Mesendoderm (in vitro differentiated cells): Measurements from ENCODE around the gene BCAP31.
"Not testable (repeated sequence)": the region's sequence is repeated elsewhere in the genome, so short reads cannot be mapped to it uniquely, and the experiment has no call there.

Experiments used
- DNase-seq: peaks from one replicate; pipeline ENCODE4 v3.0.0; 2013
- H2AK5ac ChIP-seq: 2 replicates; pipeline ENCODE4 v1.6.1; 2013; ENCODE audit warnings: low read length, inconsistent platforms
- H2BK120ac ChIP-seq: 2 replicates; pipeline ENCODE4 v1.6.1; 2013; ENCODE audit warnings: low read depth, mild to moderate bottlenecking, low read length, moderate library complexity, mixed read lengths
- H2BK15ac ChIP-seq: replicated peaks from 2 replicates; pipeline ENCODE4 v1.6.1; 2013; ENCODE audit warnings: low read depth, mild to moderate bottlenecking, moderate library complexity
- H2BK5ac ChIP-seq: 2 replicates; pipeline ENCODE4 v1.6.1; 2013; ENCODE audit warnings: low read length, inconsistent platforms
- H3K18ac ChIP-seq: 2 replicates; pipeline ENCODE4 v1.6.1; 2013; ENCODE audit warnings: mild to moderate bottlenecking, low read length, mixed read lengths
- H3K23ac ChIP-seq: one replicate; pipeline ENCODE4 v1.6.1; 2013; ENCODE audit warnings: low read length
- H3K27ac ChIP-seq: 2 replicates; pipeline ENCODE4 v1.5.1; 2013; ENCODE audit warnings: low read depth, mild to moderate bottlenecking, inconsistent platforms, low read length, moderate library complexity
- H3K27me3 ChIP-seq: 2 replicates; pipeline ENCODE4 v1.6.1; 2013; ENCODE audit warnings: low read length, control low read depth, mild to moderate bottlenecking, inconsistent platforms; ENCODE audit not compliant: insufficient read depth, poor library complexity
- H3K36me3 ChIP-seq: 2 replicates; pipeline ENCODE4 v1.6.1; 2013; ENCODE audit warnings: low read length, inconsistent platforms; ENCODE audit not compliant: control insufficient read depth, insufficient read depth
- H3K4ac ChIP-seq: one replicate; pipeline ENCODE4 v1.6.1; 2013; ENCODE audit warnings: low read depth, mild to moderate bottlenecking, low read length, moderate library complexity
- H3K4me1 ChIP-seq: 2 replicates; pipeline ENCODE4 v1.6.1; 2013; ENCODE audit warnings: low read depth, low read length, inconsistent platforms; ENCODE audit not compliant: control insufficient read depth
- H3K4me2 ChIP-seq: 2 replicates; pipeline ENCODE4 v1.6.1; 2013; ENCODE audit warnings: low read length
- H3K4me3 ChIP-seq: 2 replicates; pipeline ENCODE4 v1.5.1; 2013; ENCODE audit warnings: mild to moderate bottlenecking, low read length
- H3K56ac ChIP-seq: one replicate; pipeline ENCODE4 v1.6.1; 2013; ENCODE audit warnings: low read length
- H3K79me1 ChIP-seq: 2 replicates; pipeline ENCODE4 v1.6.1; 2013; ENCODE audit warnings: low read length, inconsistent platforms
- H3K79me2 ChIP-seq: 2 replicates; pipeline ENCODE4 v1.6.1; 2013; ENCODE audit warnings: mild to moderate bottlenecking, low read length; ENCODE audit not compliant: control insufficient read depth, insufficient read depth
- H3K9ac ChIP-seq: 2 replicates; pipeline ENCODE4 v1.6.1; 2013; ENCODE audit warnings: low read length, inconsistent platforms
- H4K5ac ChIP-seq: one replicate; pipeline ENCODE4 v1.6.1; 2013; ENCODE audit warnings: low read length
- H4K8ac ChIP-seq: one replicate; pipeline ENCODE4 v1.6.1; 2013; ENCODE audit warnings: low read depth, mild to moderate bottlenecking, control low read depth, low read length, moderate library complexity
- WGBS: extraction: QIAGEN DNeasy Blood & Tissue Kit; methylation state at CpG from one replicate; pipeline ENCODE4 v1.1.7; 2013; ENCODE audit warnings: low lambda C conversion rate, missing lambda C conversion rate; ENCODE audit not compliant: insufficient coverage; ENCODE audit errors: extremely low coverage; 5-methylcytosine and 5-hydroxymethylcytosine counted together

Gene BCAP31

DNA sequence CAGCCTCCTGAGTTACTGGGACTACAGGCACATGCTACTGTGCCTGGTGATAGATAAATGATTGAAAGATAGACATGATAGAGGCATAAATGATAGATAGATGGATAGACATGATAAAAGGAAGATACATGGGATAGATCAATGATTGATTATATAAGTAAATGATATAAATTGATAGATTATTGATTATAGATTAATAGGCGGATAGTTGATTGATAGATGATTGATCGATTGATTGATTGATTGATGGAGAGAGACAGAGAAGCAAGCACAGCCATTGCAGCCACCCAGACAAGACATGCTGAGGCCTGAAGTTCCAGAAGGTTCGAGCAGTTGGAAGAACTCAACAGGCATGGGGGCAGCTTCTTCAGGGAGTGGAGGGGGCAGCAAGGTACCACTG is 22.2 kb upstream of the BCAP31 start:
- WGBS: 100% methylated on average over 2 of the region's 3 CpGs

DNA sequence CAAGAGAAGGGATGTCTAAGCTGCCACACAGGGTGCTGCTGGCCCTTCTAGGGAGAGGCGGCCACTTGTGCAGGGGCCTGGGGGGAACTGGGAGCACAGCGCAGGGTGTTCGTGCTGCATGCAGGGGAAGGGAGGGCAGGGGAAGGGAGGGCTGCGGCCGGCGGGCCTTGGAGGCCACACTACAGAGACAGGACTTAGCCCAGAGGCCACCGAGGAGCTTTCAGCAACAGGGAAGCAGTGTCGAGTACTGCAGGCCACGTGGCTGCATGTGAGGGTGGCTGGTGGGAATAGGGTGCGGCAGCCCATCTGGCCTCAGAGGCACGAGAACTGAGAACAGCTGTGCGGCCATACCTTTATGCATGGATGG is 20.9 kb upstream of the BCAP31 start:
- H3K23ac ChIP-seq, H3K27me3 ChIP-seq, H3K27ac ChIP-seq, H3K4me2 ChIP-seq, DNase-seq, H4K5ac ChIP-seq, H3K56ac ChIP-seq, H2BK15ac ChIP-seq, H3K4ac ChIP-seq, H3K4me1 ChIP-seq, H2BK5ac ChIP-seq, H3K4me3 ChIP-seq, H3K79me2 ChIP-seq, H3K79me1 ChIP-seq, H2BK120ac ChIP-seq, H3K9ac ChIP-seq, H3K36me3 ChIP-seq, H2AK5ac ChIP-seq, H4K8ac ChIP-seq, H3K18ac ChIP-seq: not testable (repeated sequence)
- WGBS: no CpG with 5 or more reads among the region's 12 CpGs

More for the DNA sequence above, 22.2 kb upstream of the BCAP31 start:
- Histone ChIP-seq H2AK5ac (no peak overlapping the region), H3K23ac (no peak overlapping the region), H2BK5ac (no peak overlapping the region), H3K4me1 (no peaks in the 10 kb centered on the region), H3K79me2 (no peaks in the 10 kb centered on the region), H2BK120ac (no peak overlapping the region), H3K4me3 (no peak overlapping the region), H3K9ac (no peak overlapping the region), H3K4ac (no peak overlapping the region), H3K18ac (no peak overlapping the region), H3K27ac (no peak overlapping the region), H4K5ac (no peak overlapping the region), H4K8ac (no peak overlapping the region), H3K79me1 (no peaks in the 10 kb centered on the region), H3K4me2 (no peak overlapping the region), H3K56ac (no peak overlapping the region), H2BK15ac (no peak overlapping the region), H3K36me3 (no peaks in the 10 kb centered on the region), H3K27me3 (no peaks in the 10 kb centered on the region)
- no peak for DNase-seq

DNA sequence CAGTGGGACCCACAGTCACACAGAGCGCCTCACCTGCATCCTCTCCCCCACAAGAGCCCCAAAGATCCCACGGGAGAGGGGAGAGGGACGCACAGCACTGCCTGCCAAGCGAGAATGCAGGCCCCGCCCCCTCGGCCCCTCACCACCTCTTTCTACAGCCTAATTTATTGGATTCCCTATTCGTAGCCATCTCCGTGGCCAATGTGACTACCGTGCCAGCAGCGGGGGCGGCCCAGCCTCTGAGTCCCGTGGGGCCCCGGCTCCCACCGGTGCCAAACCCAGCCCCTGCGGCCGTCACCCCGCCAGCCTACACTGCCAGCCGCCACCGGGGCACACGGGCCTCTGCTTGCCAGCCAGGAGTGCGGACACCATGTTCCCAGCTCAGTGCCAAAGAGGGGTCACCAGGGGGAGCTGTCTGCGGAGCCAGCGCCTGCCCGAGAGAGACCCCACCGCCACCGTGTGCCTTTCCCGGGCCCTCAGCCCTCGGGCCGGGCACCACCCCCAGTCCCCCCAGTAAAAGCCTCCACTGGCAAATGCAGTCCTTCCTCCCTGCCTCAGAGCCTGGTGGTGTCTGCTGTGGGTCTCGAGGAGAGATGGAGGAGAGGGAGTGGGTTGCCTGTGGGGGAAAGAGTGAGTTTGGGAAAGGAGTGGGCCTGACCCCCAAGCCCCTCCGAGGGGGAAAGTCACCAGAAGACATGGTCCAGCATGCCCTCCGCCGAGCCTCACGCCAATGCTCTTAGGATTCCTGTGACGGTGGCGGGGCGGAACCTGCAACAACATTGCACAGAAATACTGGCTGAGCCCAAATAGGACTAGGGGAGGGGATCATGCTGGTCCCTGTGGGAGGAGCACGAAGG is 20.3 kb upstream of the BCAP31 start:
- peak overlapping the region; percentile 51 for H3K9ac ChIP-seq
- H3K79me1 ChIP-seq: no peaks in the 10 kb centered on the region
- H3K4me1 ChIP-seq: no peaks in the 10 kb centered on the region
- no peak overlapping the region for H3K4me2 ChIP-seq
- no peaks in the 10 kb centered on the region for H3K79me2 ChIP-seq
- H3K4ac ChIP-seq: no peak overlapping the region
- no peaks in the 10 kb centered on the region for H3K36me3 ChIP-seq
- H3K23ac ChIP-seq: no peak overlapping the region
- H2BK5ac ChIP-seq: no peak overlapping the region
- peak overlapping the region; percentile 70 for H3K56ac ChIP-seq
- no peak overlapping the region for H3K27ac ChIP-seq
- H3K18ac ChIP-seq: no peak overlapping the region
- H2BK15ac ChIP-seq: no peak overlapping the region
- peak; percentile 49 for DNase-seq
- H2AK5ac ChIP-seq: no peak overlapping the region
- no peaks in the 10 kb centered on the region for H3K27me3 ChIP-seq
- no peak overlapping the region for H4K5ac ChIP-seq
- H3K4me3 ChIP-seq: no peak overlapping the region
- H4K8ac ChIP-seq: no peak overlapping the region
- H2BK120ac ChIP-seq: no peak overlapping the region
- WGBS: no CpG with 5 or more reads among the region's 38 CpGs

DNA sequence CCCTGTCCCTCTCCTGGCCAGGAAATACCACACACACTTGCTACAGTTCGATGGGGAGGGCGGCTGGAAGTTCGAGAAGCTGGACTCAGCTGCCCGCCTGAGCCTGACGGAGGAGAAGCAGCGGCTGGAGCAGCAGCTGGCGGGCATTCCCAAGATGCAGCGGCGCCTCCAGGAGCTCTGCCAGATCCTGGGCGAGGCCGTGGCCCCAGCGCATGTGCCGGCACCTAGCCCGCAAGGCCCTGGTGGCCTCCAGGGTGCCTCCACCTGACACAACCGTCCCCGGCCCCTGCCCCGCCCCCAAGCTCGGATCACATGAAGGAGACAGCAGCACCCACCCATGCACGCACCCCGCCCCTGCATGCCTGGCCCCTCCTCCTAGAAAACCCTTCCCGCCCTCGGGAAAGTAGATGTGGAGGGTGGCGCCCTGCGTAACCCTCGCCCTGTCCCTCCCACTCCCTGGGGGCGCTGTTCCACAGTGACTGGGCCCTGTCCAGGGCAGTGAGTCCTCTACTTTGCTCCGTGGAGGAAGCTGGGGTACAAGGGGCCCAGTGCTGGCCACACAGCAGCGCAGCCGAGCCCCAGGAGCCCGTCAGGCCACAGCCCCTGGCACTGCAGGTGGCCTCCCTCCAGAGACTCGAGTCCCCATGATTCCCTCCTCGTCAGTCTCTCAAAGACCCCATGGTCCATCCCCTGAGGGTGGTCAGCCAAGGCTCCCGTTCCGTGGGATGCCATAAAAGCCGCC is 19.5 kb upstream of the BCAP31 start:
- H3K79me2 ChIP-seq, H3K4me2 ChIP-seq, H4K8ac ChIP-seq, H3K4ac ChIP-seq, H2BK5ac ChIP-seq, H3K27me3 ChIP-seq, H2BK120ac ChIP-seq, H3K23ac ChIP-seq, H2BK15ac ChIP-seq, H3K4me1 ChIP-seq, H4K5ac ChIP-seq, H3K27ac ChIP-seq, H3K18ac ChIP-seq, H2AK5ac ChIP-seq, H3K36me3 ChIP-seq, H3K4me3 ChIP-seq, H3K79me1 ChIP-seq: not testable (repeated sequence)
- Histone ChIP-seq H3K9ac (peak overlapping the region; percentile 51), H3K56ac (peak overlapping the region; percentile 64)
- WGBS: no CpG with 5 or more reads among the region's 35 CpGs
- DNase-seq: peak; percentile 64

DNA sequence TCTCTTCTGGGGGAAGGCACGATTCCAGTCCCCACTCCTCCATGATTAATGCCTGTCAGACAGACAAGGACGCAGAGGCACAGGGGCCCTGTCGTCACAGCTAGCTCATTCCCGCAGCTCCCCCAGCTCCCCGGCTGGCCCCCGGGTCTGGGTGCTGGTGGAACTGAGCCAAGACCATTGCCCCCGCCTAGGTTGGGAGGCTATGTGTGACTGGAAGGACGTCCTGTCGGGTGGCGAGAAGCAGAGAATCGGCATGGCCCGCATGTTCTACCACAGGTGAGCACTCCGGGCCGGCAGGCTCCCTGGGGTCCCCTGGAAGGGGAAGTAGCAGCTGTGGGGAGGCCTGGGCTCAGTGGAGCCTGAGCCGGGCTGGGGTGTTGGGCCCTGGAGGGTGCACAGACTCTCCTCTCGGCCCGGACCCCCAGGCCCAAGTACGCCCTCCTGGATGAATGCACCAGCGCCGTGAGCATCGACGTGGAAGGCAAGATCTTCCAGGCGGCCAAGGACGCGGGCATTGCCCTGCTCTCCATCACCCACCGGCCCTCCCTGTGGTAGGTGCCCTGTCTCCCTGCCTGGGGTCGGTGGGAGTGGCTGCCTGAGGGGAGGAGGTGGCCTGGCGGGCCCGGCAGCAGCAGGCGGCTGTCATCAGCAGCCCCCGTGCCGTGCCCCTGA is 18.7 kb upstream of the BCAP31 start:
- H3K79me1 ChIP-seq, H2BK5ac ChIP-seq, H3K23ac ChIP-seq, H3K4me3 ChIP-seq, H2BK15ac ChIP-seq, DNase-seq, H3K27me3 ChIP-seq, H2AK5ac ChIP-seq, H3K4ac ChIP-seq, H3K18ac ChIP-seq, H2BK120ac ChIP-seq, H3K27ac ChIP-seq, H3K4me1 ChIP-seq, H3K79me2 ChIP-seq, H3K36me3 ChIP-seq, H3K9ac ChIP-seq, H3K56ac ChIP-seq, H4K5ac ChIP-seq, H4K8ac ChIP-seq, H3K4me2 ChIP-seq: not testable (repeated sequence)
- no CpG with 5 or more reads among the region's 32 CpGs for WGBS
